Activated naive CD8-positive, alpha-beta T cell (primary cell): ENCODE results near the gene TRIOBP.

ENCODE experiments used
- H3K27ac Mint-ChIP-seq: one replicate; pipeline ENCODE4 v1.8.0; 2021; ENCODE audit warnings: mixed read lengths
- H3K27me3 Mint-ChIP-seq: one replicate; pipeline ENCODE4 v1.8.0; 2021; ENCODE audit warnings: mixed read lengths
- H3K36me3 Mint-ChIP-seq: one replicate; pipeline ENCODE4 v1.8.0; 2021; ENCODE audit warnings: mixed read lengths
- H3K4me1 Mint-ChIP-seq: one replicate; pipeline ENCODE4 v1.8.0; 2021; ENCODE audit warnings: low read depth, mixed read lengths
- H3K4me3 Mint-ChIP-seq: one replicate; pipeline ENCODE4 v1.8.0; 2021; ENCODE audit warnings: mild to moderate bottlenecking, mixed read lengths
- H3K9me3 Mint-ChIP-seq: one replicate; pipeline ENCODE4 v1.8.0; 2021; ENCODE audit warnings: low read depth, mixed read lengths

TRIOBP gene

DNA sequence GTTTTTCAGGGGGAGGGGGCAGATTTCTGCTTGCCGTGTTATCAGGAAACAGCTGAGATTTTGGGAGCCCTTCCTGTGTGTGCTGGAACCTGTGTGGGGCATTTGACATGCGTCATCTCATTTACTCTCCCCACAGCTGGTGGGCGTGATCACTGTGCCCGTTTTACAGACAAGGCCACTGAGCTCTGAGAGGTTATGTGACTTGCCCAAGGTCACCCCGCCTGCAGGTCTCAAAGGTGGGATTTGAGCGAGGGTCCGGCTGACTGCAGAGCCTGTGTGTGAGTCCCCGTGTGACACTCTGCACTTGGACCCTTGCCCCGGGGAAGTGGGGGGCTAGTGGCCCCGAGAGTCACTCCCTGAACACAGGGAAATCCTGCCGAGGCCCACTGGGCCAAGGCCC is 62.4 kb downstream of the TRIOBP start:
- Mint-ChIP-seq H3K9me3 (no peaks in the 10 kb centered on the region), H3K4me1 (no peaks in the 10 kb centered on the region), H3K4me3 (no peak overlapping the region), H3K27me3 (no peaks in the 10 kb centered on the region), H3K27ac (no peak overlapping the region), H3K36me3 (no peaks in the 10 kb centered on the region)

DNA sequence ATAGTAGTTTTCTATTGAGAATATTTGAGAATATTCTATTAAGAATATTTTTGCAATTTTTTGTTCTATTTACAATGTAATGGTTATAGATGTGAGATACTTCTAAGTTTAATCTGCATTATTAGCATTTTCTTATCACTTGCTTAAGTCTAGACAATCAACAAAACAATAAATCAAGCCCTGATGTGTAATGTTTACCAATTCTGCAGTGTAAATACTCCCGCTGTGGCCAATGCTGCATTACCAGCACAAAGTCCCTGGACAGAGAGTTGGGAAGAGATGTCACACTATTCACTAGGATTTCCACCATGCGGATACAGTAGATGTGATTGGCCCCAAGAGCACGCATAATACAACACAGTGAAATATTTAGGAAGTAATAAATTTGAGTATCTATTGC is 63.3 kb downstream of the TRIOBP start:
- Mint-ChIP-seq H3K36me3 (no peaks in the 10 kb centered on the region), H3K4me3 (no peak overlapping the region), H3K27me3 (no peaks in the 10 kb centered on the region), H3K27ac (no peak overlapping the region), H3K9me3 (no peaks in the 10 kb centered on the region), H3K4me1 (no peaks in the 10 kb centered on the region)

DNA sequence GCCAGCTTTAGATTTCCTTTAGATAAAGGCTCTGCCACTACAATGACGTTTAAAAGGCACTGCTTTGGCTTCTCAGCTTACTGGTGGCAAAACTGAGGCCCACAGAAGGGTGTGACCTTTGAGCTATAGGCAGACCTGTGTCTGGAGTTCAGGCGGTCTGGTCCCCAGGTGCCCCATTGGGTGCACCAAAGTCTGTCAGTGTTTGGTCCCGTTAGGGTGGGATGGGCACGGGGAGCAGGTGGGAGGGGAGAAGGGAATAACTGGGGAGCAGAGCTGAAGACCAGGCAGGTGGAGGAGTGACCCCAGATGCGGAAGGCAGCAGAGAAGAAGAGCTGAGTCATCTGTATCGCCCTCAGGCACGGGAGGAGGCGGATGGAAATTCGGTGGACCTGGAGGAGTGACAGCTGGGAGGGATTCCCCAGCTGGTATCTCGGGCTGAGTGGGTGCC is 65.6 kb downstream of the TRIOBP start:
- no peaks in the 10 kb centered on the region for H3K36me3 Mint-ChIP-seq
- H3K4me3 Mint-ChIP-seq, result no peak overlapping the region
- no peaks in the 10 kb centered on the region for H3K4me1 Mint-ChIP-seq
- no peaks in the 10 kb centered on the region for H3K27me3 Mint-ChIP-seq
- H3K27ac Mint-ChIP-seq, result no peak overlapping the region
- no peaks in the 10 kb centered on the region for H3K9me3 Mint-ChIP-seq

DNA sequence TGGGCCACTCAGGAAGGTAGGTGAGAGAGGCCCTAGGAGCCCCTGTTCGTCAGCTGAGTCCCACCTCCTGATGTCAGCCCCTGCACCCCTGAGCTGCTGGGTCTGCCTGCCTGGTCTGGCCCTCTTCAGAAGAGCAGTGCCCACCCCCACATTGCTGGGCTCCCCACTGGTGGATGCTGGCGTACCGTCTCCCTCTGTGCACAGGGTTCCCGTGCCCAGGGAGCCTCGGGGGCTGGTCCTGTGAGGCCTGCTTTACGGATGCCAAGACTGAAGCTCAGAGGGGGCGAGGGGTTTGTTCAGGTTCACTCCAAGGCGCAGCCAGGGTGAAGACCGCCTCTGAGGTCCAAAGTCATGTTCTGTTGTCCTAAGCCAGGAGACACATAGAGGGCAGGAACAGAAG is 66.2 kb downstream of the TRIOBP start:
- Mint-ChIP-seq H3K27ac (no peak overlapping the region), H3K27me3 (no peaks in the 10 kb centered on the region), H3K4me1 (no peaks in the 10 kb centered on the region), H3K36me3 (no peaks in the 10 kb centered on the region), H3K4me3 (no peak overlapping the region), H3K9me3 (no peaks in the 10 kb centered on the region)

DNA sequence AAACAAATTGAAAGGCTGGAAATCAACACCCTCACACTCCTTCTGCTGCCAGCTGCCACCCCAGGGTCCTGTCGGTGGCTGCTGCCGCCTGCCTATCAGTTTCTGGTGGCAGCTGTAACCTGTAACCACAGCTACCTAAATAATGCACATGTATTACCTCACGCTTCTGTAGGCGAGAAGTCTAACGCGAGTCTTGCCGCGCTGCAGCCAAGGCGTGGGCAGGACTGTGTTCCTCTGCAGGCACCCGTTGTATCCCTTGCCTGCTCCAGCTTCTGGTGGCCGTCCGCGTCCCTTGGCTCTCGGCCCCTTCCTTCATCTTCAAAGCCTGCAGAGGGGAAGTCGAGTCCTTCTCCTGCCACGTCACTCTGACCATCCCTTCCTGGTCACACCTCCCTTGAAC is 66.8 kb downstream of the TRIOBP start:
- Mint-ChIP-seq H3K4me3 (no peak overlapping the region), H3K9me3 (no peaks in the 10 kb centered on the region), H3K27ac (no peak overlapping the region), H3K27me3 (no peaks in the 10 kb centered on the region), H3K4me1 (no peaks in the 10 kb centered on the region), H3K36me3 (no peaks in the 10 kb centered on the region)

DNA sequence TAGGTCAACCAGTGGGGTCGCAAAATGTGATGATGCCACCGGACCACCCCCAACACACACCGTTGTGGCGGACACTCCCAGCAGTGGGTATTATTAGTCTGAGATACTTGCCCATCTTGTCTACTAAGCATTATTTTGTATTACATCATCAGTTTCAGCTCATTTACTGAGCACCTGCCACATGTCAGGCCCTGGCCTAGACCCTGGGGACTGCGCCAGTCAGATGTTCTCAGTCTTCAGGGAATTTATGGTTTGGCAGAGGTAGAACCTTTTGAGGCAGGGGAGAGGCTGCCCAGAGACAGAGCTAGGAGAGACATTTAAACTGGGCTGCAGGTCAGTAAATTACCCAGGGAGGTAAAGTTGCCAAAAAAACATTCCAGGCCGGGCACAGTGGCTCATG is 67.8 kb downstream of the TRIOBP start:
- Mint-ChIP-seq H3K27me3 (no peaks in the 10 kb centered on the region), H3K9me3 (no peaks in the 10 kb centered on the region), H3K36me3 (no peaks in the 10 kb centered on the region), H3K4me3 (no peak overlapping the region), H3K4me1 (no peaks in the 10 kb centered on the region), H3K27ac (no peak overlapping the region)

DNA sequence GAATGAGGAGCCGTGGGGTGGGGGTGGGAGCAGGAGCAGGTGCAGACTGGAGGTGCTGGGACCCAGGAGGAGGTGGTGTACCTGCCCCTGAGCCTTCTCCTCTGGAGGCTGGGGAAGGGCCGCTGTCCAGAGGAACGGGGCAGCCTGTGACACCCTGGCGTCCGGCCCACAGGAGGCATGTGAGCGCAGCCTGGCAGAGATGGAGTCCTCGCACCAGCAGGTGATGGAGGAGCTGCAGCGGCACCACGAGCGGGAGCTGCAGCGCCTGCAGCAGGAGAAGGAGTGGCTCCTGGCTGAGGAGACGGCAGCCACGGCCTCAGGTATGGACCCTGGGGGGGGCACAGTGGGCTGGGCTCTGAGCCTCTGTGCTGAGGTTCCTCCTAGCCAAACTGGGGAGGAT is 68.7 kb downstream of the TRIOBP start:
- Mint-ChIP-seq H3K4me1 (no peaks in the 10 kb centered on the region), H3K27ac (no peak overlapping the region), H3K36me3 (no peaks in the 10 kb centered on the region), H3K9me3 (no peaks in the 10 kb centered on the region), H3K4me3 (no peak overlapping the region), H3K27me3 (no peaks in the 10 kb centered on the region)

DNA sequence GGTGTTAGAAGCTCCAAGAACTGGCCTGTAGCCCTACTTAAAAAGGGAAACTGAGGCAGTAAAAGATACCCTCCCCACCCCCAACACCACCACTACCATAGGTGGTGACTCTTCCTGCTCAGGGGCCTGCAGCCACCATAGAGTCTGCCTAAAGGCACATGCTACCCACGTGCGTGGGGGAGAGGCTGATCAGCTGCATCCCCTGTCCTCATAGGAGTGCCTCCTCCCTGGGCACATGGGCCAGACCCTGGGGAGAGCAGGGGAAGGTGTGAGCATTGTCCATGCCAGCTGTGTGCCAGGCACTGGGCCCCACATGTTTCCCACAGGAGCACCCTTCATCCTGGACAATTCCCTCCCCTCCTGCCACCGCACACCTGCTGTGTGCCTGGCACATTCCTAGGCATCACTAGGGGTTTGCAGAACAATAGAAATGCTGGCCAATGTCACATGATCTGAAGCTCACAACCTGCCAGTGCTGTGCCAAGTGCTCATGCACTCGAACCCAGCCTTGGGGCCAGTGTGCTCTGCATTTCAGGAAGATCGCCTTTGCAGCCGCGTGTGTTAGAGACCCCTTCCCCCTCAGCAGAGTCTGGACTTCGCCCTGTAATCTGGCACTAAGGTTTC is 69.2 kb downstream of the TRIOBP start:
- Mint-ChIP-seq H3K4me3 (no peak overlapping the region), H3K4me1 (no peaks in the 10 kb centered on the region), H3K9me3 (no peaks in the 10 kb centered on the region), H3K27ac (no peak overlapping the region), H3K27me3 (no peaks in the 10 kb centered on the region), H3K36me3 (no peaks in the 10 kb centered on the region)

DNA sequence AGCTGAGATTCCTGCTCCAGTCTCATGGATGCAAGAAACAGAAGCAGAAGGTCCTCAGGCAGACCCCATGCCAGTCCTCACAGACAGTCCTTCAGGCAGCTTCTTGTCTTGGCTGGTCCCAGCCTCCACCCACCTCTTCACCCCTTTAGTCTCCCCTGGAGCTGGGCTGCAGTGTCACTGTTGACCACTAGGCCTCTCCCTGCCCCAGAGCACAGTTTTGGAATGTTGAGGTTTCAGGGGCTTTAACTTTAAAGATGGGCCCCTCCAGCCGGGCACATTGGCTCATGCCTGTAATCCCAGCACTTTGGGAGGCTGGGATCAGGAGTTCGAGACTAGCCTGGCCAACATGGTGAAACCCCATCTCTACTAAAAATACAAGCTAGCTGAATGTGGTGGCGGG is 71.4 kb downstream of the TRIOBP start:
- H3K4me3 Mint-ChIP-seq, result no peak overlapping the region
- H3K27ac Mint-ChIP-seq, result no peak overlapping the region
- H3K4me1 Mint-ChIP-seq, result no peaks in the 10 kb centered on the region
- H3K27me3 Mint-ChIP-seq, result no peaks in the 10 kb centered on the region
- H3K9me3 Mint-ChIP-seq, result no peaks in the 10 kb centered on the region
- no peaks in the 10 kb centered on the region for H3K36me3 Mint-ChIP-seq

DNA sequence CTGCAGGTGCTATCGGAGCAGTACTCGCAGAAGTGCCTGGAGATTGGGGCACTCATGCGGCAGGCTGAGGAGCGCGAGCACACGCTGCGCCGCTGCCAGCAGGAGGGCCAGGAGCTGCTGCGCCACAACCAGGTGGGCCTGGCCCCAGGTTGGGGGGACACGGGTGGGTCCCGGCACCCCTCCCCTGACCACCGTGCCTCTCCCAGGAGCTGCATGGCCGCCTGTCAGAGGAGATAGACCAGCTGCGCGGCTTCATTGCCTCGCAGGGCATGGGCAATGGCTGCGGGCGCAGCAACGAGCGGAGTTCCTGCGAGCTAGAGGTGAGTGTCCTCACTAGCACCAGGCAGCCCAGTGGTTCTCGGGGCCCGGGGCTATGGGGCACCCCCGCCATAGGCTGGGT is 72.2 kb downstream of the TRIOBP start:
- no peak overlapping the region for H3K4me3 Mint-ChIP-seq
- H3K27me3 Mint-ChIP-seq, result no peaks in the 10 kb centered on the region
- no peaks in the 10 kb centered on the region for H3K4me1 Mint-ChIP-seq
- H3K27ac Mint-ChIP-seq, result no peak overlapping the region
- H3K9me3 Mint-ChIP-seq, result no peaks in the 10 kb centered on the region
- H3K36me3 Mint-ChIP-seq, result no peaks in the 10 kb centered on the region

DNA sequence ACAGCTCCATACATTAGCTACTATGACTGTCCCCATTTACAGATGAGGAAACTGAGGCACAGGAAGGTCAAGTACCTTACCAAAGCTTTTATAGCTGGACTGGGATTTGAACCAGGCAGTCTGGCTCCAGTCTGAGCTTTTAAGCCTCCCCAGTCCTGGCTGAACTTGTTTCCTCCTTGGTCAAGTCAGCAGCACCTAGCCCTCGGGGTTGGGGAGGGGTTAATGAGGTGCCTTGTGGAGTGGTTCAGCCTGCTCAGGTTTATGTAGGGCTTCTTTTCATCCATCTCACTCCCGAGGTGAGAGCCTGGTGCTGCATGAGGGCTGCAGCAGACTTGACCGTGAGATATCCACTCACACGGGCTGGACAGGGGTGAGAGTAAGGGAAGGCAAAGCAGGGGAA is 74.2 kb downstream of the TRIOBP start:
- no peaks in the 10 kb centered on the region for H3K4me1 Mint-ChIP-seq
- H3K4me3 Mint-ChIP-seq, result no peak overlapping the region
- H3K27ac Mint-ChIP-seq, result no peak overlapping the region
- H3K9me3 Mint-ChIP-seq, result no peaks in the 10 kb centered on the region
- no peaks in the 10 kb centered on the region for H3K27me3 Mint-ChIP-seq
- no peaks in the 10 kb centered on the region for H3K36me3 Mint-ChIP-seq

DNA sequence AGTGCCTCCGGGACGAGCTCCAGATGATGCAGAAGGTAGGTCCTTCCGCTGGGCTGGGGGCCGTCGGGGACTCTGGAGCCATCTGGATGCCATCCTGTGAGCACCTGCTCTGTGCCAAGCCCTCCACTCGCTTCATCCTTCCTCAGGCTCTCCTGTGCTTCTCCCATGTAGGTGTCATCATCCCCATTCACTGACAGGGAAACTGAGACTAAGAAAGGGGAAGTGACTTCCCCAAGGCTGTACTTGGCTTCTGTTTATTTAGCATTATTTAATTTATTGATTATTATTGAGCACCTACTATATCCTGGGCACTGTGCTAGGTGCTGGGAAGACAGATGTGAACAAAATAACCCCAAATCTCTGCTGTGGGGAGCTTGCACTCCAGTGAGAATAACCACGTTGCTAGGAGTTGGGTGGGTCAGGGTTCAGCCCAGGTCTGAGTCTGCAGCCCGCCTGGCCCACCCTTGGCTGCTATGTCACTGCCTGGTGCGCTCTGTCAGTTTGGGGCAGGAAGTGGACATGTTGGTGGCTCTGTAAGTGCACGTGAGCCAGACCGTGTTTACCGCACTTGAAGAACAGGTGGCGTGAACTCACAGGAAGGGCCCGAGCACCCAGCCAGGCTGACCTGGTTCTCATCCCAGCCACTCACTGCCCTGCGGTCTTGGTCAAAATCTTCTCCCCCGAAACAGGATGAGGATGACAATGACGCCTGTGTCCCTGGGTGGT is 75.0 kb downstream of the TRIOBP start:
- H3K27ac Mint-ChIP-seq, result no peak overlapping the region
- H3K4me3 Mint-ChIP-seq, result no peak overlapping the region
- no peaks in the 10 kb centered on the region for H3K9me3 Mint-ChIP-seq
- no peaks in the 10 kb centered on the region for H3K36me3 Mint-ChIP-seq
- H3K4me1 Mint-ChIP-seq, result no peaks in the 10 kb centered on the region
- H3K27me3 Mint-ChIP-seq, result no peaks in the 10 kb centered on the region

DNA sequence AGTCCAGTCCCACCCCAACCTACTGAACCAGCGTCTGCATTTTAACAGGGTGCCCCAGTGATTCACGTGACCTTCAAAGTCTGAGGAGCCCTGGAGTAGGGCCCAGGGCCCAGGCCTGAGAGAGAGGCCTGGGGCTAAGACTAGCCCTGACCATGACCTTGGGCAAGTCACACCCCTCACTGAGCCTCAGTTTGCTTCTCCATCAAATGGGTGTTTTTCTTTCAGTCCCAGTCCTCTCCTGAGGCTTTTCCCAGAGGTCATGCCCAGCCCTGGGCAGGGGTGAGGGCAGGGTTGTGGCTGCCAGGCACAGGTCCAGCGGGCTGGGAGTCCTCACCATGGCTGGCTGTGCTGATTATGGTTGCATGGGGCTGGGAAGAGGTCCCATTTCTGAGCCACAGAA is 77.9 kb downstream of the TRIOBP start:
- H3K36me3 Mint-ChIP-seq, result no peaks in the 10 kb centered on the region
- no peaks in the 10 kb centered on the region for H3K9me3 Mint-ChIP-seq

DNA sequence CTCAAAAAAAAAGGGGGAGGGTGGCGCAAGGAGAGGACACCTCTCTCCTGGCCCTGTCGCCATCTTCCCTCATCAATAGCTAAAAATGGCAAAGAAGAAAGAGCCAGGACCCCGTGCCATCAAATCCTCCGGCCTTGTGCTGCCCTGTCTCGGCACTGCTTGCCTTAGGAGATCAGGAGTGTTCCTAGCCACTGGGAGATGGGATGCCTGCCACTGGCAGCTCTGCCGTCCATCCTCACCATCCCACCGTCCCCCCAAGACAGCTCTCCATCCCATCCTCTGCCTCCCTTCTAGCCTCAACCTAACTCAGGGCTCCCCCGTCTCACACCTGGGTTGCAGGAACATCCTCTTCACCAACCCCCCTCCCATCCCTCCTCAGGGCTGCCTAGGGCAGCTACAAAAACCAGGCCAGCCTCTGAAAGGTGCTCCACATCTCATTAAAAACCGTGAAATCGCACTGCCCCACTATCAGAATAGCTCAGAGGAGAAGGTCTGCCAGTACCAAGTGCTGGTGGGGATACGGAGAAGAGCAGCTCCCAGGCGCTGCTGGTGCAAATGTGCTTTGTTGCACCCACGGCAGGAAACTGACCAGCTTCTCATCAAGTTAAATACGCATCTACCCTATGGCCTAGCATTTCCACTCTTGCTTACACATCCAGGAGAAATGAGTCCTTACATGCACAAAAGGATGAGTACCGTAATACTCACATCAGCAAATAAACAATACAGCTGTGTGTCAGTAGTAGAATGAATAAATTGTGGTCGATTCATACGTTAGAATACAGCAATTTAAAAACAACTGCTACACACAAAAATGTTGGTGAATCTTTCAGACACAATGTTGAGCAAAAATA is 79.2 kb downstream of the TRIOBP start:
- Mint-ChIP-seq H3K9me3 (no peaks in the 10 kb centered on the region), H3K36me3 (no peaks in the 10 kb centered on the region), H3K27ac (no peak overlapping the region), H3K27me3 (no peaks in the 10 kb centered on the region), H3K4me3 (no peak overlapping the region), H3K4me1 (no peaks in the 10 kb centered on the region)

More for the DNA sequence above, 77.9 kb downstream of the TRIOBP start:
- Mint-ChIP-seq H3K27me3 (no peaks in the 10 kb centered on the region), H3K4me1 (no peaks in the 10 kb centered on the region), H3K27ac (no peak overlapping the region), H3K4me3 (no peak overlapping the region)

DNA sequence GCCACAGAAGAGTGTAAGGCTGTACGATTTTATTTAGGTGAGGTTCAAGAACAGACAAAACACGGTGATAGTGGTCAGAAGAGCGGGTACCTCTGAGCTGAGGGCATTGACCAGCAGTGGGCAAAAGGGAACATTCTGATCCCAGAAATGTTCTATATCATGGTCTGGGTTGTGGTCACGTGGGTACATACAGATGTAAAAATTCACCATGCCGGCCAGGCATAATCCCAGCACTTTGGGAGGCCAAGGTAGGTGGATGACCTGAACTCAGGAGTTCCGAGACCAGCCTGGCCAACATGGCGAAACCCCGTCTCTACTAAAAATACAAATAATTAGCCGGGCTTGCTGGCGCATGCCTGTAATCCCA is 79.8 kb downstream of the TRIOBP start:
- no peak overlapping the region for H3K4me3 Mint-ChIP-seq
- H3K27ac Mint-ChIP-seq, result no peak overlapping the region
- H3K36me3 Mint-ChIP-seq, result no peaks in the 10 kb centered on the region
- no peaks in the 10 kb centered on the region for H3K4me1 Mint-ChIP-seq
- H3K27me3 Mint-ChIP-seq, result no peaks in the 10 kb centered on the region
- H3K9me3 Mint-ChIP-seq, result no peaks in the 10 kb centered on the region
